ENCODE measurements around the gene HS3ST3B1.
A peak's percentile ranks its signal among the peaks of the same experiment; 100 is the strongest.

Gene HS3ST3B1

DNA sequence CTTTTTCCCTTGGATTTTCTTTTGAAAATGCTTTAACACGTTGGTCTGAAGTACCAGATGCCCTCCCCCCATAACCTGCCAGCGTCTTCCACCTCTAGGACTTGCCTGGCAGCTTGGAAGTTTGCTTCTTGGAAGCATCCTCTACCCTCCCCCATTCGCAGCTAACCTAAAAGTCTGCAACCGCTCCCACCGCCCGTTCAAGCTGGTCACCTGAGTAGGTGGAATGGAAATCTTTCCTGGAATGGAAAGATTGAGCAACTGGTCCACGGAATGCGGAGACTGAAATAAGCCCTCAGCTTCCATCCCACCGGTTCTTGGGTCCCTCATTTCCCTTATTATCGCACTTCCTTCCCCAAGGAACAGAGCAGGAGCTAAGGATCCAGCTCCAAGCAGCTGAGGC, 31.4 kb downstream of the HS3ST3B1 start:
- DNase-seq (ENCODE audit: extremely low spot score), result no peak
- TF ChIP-seq, protein P1, sequence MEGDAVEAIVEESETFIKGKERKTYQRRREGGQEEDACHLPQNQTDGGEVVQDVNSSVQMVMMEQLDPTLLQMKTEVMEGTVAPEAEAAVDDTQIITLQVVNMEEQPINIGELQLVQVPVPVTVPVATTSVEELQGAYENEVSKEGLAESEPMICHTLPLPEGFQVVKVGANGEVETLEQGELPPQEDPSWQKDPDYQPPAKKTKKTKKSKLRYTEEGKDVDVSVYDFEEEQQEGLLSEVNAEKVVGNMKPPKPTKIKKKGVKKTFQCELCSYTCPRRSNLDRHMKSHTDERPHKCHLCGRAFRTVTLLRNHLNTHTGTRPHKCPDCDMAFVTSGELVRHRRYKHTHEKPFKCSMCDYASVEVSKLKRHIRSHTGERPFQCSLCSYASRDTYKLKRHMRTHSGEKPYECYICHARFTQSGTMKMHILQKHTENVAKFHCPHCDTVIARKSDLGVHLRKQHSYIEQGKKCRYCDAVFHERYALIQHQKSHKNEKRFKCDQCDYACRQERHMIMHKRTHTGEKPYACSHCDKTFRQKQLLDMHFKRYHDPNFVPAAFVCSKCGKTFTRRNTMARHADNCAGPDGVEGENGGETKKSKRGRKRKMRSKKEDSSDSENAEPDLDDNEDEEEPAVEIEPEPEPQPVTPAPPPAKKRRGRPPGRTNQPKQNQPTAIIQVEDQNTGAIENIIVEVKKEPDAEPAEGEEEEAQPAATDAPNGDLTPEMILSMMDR (IDR thresholded peaks at IDR 0.05; ENCODE audit: control extremely low read depth, extremely low read depth, low read depth, missing control alignments), result no peak
- ChIA-PET CTCF (interaction anchor here (1.0 kb wide), 1 partner anchor 9 kb away, joined by 3 read pairs; no protein-coding TSS in a partner anchor), POLR2A (no interaction called here)

GRCh38 chr17:14333506-14333905, 32.6 kb downstream of the HS3ST3B1 start:
- TF ChIP-seq, protein P1 (IDR thresholded peaks at IDR 0.05; ENCODE audit: control extremely low read depth, extremely low read depth, low read depth, missing control alignments), result no peak
- ChIA-PET CTCF (interaction anchor here (0.6 to 2.3 kb wide), 3 partner anchors 18 to 1341 kb away, joined by 3 to 6 read pairs (median 3); partner anchors contain the start of gene HS3ST3B1), POLR2A (no interaction called here)
- no peak for DNase-seq (ENCODE audit: extremely low spot score)

DNA sequence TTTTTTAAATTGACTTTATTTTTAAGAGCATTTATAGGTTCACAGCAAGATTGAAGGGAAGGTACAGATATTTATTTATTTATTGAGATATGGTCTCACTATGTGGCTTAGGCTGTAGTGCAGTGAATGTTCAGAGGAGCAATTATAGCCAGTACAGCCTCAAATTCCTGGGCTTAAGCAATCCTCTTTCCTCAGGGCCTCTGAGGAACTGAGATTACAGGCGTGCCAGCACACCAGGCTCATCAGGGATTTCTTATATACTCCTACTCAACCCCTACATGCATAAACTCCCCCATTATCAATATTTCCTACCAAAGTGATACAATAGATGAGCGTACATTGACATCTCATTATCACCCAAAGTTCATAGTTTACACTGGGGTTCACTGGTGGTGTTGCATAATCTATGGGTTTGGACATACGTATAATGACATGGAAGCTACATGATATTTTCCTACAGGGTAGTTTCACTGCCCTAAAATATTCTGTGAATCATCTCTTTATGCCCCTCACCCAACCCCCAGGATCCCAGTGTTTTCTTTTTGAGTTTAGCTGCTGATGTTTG, 33.5 kb downstream of the HS3ST3B1 start:
- POLR2A ChIA-PET, result no interaction called here
- no peak for DNase-seq (ENCODE audit: extremely low spot score)
- TF ChIP-seq, protein P1 (IDR thresholded peaks at IDR 0.05; ENCODE audit: control extremely low read depth, extremely low read depth, low read depth, missing control alignments), result no peak
- CTCF ChIA-PET, result interaction anchor here (0.6 to 2.3 kb wide), 6 partner anchors 8 to 1342 kb away, joined by 3 to 6 read pairs (median 3); partner anchors contain the start of gene HS3ST3B1

GRCh38 chr17:14334919-14335318, 34.0 kb downstream of the HS3ST3B1 start:
- TF ChIP-seq, protein P1 (IDR thresholded peaks at IDR 0.05; ENCODE audit: control extremely low read depth, extremely low read depth, low read depth, missing control alignments), result no peak
- POLR2A ChIA-PET, result no interaction called here
- CTCF ChIA-PET, result interaction anchor here (0.7 to 2.3 kb wide), 4 partner anchors 9 to 17 kb away, joined by 3 to 6 read pairs (median 4); no protein-coding TSS in a partner anchor
- no peak for DNase-seq (ENCODE audit: extremely low spot score)

- DNase-seq (ENCODE audit: extremely low spot score), result no peak
- POLR2A ChIA-PET, result no interaction called here
- CTCF ChIA-PET, result no interaction called here
- TF ChIP-seq, protein P1 (IDR thresholded peaks at IDR 0.05; ENCODE audit: control extremely low read depth, extremely low read depth, low read depth, missing control alignments), result no peak
These were observed 35.5 kb downstream of the HS3ST3B1 start for GRCh38 chr17:14336418-14336817.

DNA sequence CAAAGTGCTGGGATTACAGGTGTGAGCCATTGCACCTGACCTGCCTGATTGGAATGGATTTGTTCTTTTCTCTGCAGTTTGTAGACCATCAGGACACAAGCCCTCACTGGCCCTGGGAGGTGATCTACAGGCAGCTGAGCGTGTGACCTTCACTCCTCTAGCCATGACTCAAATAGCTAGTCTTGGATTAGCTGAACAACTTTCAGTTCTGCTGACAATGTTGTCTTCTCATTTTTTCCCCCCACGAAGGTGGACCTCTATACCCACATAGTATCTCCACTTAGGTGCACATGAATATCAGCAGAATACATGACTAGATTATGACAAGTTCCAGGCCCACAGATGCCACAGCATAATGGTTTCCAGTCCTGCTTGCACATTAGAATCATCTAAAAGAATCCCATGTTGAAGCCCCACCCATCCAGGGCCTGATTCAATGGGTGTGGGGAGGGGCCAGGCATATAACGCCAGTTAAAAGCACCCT, 36.8 kb downstream of the HS3ST3B1 start:
- CTCF ChIA-PET, result interaction anchor here (0.9 to 1.1 kb wide), 4 partner anchors 9 to 21 kb away, joined by 3 to 4 read pairs (median 3); no protein-coding TSS in a partner anchor
- DNase-seq (ENCODE audit: extremely low spot score), result peak; percentile 57
- TF ChIP-seq, protein P1 (IDR thresholded peaks at IDR 0.05; ENCODE audit: control extremely low read depth, extremely low read depth, low read depth, missing control alignments), result no peak
- POLR2A ChIA-PET, result no interaction called here
